GM18907 (cell line): ENCODE measurements around the gene CASK.

ENCODE experiments used
- ATAC-seq: cut with Tn5 transposase; IDR thresholded peaks from one replicate; pipeline ENCODE4 v1.9.1; 2021; ENCODE audit warnings: mild to moderate bottlenecking, moderate library complexity; ENCODE audit not compliant: unreplicated experiment

The CASK gene

DNA sequence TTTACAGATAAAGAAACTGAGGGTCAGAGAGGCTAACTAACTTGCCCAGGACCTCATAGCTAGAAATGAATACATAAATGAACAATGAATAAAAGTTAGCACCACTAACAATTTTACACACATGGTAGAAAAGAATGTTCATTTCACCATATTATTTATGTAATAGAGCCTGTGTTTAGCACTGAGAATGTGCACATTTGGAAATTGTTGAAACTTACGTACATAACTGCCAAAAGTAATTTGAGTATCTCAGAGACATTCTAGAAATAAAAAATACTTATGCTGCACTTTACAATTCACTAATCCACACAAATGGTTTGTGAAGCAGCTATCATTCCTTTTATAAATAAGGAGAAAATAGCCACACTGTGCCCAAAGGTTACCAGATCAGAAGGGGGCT lies 9.9 kb downstream of the CASK start:
- no peak for ATAC-seq

DNA sequence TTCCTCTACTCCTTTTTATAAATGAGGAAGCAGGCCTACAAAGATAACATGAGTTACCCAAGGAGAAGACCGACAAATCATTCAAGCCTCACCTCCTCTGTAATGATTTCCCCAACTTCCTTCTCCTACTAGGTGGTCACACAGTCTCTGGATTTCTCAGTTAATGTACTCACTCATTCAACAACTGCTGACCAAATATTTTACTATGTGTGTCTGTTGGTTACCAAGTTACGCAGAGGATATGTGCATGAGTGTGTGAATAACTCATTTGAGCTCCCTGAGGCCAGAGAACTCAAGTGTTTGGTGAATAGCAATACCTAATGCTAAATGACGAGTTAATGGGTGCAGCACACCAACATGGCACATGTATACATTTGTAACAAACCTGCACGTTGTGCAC lies 10.4 kb downstream of the CASK start:
- peak; percentile 54 for ATAC-seq

DNA sequence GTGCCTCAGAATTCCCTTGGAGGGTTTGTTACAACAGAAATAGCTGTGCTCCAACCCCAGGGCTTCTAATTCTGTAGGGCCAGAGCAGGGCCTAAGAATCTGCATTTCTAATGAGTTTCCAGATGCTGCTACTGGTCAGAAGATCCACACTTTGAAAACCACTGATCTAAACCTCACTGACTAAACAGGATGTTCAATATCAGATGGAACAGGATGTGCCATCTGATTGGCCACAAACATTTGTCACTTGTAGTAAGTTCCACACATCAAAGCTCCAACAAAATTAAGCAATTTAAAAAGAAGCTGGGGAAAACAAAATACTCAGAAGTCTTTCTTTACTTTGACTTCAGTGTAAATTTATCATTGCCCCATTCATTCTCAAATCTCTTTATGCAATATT lies 14.3 kb downstream of the CASK start:
- ATAC-seq, result no peak

DNA sequence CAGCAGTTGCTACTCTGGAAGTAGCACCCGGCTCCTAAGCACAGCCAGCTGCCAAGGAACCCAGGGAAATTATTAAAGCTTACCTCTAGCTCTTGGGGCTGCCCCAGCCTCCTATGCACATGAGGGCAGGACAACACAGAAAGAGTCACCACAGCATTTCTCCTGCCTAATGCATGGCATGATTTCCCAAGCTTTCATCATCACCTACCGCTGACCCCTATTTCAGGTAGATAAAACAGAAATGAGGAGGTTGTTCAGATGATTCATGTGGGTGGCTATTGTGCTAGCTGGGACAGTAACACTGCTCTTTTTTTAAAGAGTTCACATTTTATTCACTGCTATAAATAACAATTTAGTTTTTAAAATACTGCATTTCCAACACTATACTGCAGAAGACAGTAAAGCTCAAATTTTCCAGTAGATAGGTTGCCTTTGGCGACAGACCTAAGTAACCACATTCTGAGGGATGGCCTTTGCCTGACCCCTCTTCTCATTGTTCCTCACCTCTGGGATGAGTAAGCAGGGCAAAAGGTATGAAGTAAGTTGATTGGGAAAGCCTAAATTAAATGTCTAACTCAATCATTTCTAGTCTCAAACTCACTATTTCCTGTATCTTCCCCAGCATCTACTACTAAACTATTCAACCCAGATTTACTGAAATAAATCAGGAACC lies 16.7 kb downstream of the CASK start:
- ATAC-seq, result no peak

DNA sequence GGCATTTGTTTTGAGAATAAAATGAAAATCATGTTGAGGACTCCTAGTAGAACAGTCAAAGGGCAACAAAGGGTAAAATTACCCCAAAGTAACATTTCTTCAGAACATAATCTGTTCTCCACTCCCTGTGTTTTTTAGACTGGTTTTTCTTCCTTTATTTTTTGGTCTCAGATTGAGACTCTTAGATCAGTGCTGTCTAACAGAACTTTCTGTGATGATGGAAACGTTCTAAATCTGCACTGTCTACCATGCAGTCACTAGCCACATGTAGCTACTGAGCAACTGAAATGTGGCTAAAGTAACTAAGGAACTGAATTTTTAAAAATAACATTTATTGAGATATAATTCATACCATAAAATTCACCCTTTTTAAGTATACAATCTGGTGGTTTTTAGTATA lies 19.8 kb downstream of the CASK start:
- no peak for ATAC-seq

DNA sequence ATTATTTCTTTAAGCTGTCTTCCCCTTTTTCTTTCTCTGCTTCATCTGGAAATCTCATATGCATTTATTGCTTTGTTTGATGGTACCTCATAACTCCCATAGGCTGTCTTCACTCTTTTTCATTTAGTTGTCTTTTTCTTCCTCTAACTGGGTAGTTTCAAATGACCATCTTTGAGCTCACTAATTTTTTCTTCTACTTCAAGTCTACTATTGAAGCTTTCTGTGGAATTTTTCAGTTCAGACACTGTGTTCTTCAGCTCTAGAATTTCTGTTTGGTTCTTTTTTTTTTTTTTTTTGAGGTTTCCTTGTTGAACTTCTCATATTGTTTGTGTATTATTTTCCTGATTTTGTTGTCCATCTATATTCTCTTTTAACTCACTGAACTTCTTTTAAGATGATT lies 23.0 kb downstream of the CASK start:
- ATAC-seq, result no peak

DNA sequence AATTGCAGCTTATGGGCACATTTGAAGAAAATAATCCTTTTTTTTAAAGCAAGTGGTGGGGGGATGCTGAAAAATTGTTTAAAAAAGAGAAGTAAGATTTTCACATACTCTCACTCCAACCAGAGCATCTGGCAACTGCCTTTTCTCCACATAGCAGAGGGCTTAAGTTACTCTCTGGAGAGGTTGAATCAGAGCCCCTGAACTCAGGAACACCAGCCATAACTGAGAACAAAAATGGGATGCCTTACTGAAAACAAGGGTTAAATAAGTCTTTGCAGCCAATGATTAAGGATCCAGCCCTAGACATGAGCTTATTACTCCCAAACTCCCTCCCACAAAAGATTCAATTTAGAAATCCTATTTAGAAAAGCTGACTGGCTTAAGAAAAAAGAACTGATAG lies 27.5 kb downstream of the CASK start:
- ATAC-seq, result no peak

DNA sequence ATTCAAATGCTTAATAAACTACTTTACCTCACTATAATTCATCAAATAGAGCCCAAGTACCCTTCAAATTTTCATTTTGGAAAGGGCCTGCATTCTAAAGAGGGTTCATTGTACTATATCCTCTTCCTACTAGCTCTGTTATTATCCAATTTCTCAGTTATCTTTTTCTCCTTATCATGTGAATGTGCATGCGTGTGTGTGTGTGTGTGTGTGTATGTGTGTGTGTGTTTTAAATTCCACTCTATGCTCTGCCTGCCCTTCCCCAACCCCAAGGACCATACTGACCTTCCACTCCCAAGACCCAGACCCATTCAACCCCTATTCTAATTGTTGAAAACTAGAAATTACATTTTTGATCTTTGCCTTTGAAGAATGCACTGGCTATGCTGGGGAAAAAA lies 33.3 kb downstream of the CASK start:
- ATAC-seq, result no peak

DNA sequence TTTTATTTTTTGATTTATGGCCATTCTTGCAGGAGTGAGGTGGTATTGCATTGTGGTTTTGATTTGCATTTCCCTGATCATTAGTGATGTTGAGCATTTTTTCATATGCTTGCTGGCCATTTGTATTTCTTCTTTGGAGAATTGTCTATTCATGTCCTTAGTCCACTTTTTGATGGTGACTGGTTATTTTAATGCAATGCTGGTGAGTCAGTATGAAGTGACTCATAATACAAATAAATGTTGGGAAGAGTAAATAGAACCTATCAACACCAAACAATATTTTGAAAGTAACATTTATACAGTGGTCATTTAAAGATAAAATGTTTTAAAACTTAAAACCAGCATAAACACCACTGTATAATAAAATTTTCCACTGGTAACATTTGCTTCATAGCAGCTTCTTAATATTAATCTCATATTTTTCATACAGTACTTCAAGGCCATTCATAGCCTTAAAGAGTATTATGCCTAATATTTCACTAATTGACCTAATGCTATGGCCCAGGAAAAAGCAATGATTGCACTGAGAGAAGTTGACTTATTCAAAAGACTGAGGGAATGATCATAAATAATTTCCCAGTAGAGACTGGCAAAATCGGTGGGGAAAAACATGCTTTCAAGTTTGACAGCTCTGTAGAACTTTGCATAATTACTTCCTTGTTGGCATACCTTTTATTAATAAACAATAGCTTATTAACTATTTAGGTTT lies 33.9 kb downstream of the CASK start:
- no peak for ATAC-seq

DNA sequence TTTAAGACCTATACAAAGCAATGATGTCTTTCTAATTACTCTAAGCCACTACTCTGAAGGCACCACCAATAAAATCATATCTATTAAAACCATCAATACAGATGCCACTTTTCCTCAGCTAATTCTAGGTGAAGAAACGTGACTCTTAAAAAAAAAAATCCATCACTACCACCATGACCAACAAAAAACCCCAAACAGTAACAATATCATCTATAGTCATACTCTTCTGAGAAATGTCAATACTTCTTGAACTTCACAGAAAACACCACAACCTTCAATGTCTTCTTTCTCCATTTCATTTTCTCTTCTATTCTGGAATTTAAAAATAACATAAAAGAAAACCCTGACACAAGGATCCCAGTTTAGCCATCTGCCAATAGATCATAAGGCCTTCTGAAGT lies 35.7 kb downstream of the CASK start:
- ATAC-seq, result no peak

DNA sequence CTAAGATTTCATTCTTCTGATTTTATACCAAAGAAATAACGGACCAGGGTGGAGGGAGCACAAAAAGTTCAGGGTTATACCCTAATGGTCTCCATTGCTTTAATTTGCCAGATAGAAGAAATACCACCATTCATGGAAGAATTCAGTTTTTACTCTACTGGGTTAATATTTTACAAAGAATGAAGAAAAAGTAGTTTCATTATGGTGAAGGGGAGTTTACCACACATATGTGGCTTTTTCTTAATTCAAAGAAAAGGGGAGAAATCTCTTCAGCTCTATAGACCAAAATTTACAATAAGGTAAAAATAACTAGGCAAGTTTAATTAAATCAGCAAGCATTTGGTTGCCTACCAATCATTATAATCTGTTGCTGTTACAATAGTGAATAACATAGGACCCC lies 37.6 kb downstream of the CASK start:
- ATAC-seq, result no peak

DNA sequence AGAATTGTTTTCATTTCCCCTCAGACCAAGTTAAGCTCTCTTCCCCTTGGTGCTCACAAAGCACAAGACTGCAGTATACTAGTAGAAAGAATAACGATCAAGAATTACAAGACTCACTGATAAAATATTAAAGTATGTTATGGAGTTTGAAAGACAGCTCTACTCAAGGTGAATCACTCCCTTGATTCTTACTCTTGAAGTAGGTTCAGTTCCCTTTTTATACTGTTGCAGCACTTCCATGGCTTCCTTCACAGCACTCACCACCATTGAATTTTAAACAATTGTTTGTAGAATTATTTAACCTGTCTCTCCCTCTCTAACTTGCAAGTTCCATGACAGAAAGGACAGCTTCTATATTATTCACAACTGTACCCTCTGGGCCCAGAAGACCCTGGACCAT lies 42.2 kb downstream of the CASK start:
- ATAC-seq, result no peak

DNA sequence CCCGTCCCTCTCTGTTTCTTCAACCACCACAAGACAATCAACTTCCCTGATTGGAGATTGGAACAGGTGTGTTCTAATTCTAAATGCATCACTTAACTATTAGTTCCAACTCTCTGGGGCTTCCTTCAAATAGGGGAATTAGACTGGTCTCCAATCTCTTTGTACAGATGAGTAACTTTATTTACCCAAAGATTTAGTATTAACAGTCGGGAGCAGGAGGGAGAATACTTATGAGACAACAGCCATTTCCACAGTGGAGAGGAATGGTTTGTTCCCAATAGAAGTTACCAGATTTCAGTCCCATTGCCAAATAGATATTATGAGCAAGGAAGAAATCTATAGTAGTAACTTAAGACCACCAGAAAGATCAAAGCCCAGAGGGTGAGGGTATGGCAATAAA lies 46.2 kb downstream of the CASK start:
- no peak for ATAC-seq

DNA sequence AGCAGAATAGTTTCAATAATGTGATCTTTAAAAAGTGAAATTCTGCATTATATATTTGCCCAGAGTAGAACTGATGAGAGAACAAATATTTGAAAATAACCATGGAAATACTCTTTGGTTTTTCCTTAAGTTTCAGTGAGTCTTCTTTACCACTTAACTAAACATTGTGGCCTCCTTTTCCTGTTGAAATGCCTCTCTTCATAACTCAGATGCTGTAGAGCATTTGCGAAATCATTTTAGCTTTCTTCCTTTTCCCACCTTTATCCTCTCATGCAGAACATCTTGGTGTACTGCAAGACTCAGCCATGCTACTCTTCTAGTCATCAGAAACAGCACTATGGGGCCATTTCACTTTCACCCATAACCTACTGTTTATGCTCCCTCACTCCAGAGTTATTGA lies 48.2 kb downstream of the CASK start:
- no peak for ATAC-seq

DNA sequence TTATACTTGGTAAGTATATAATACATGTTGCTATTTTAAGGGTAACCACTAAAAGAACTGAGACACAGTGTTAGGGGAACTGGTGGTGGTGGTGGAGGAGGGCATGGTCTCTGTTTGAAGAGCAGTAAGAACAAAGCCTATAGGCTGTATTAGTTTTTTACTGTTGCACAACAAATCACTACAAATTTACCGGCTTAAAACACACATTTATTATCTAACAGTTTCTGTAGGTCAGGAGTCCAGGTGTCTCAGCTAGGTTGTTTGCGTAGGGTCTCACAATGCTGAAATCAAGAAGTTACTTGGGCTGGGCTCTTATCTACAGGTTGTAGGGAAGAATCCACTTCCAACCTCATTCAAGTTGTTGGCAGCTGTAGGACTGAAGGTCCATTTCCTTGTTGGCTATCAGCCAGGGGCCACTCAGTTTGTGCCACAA lies 52.6 kb downstream of the CASK start:
- ATAC-seq, result no peak

DNA sequence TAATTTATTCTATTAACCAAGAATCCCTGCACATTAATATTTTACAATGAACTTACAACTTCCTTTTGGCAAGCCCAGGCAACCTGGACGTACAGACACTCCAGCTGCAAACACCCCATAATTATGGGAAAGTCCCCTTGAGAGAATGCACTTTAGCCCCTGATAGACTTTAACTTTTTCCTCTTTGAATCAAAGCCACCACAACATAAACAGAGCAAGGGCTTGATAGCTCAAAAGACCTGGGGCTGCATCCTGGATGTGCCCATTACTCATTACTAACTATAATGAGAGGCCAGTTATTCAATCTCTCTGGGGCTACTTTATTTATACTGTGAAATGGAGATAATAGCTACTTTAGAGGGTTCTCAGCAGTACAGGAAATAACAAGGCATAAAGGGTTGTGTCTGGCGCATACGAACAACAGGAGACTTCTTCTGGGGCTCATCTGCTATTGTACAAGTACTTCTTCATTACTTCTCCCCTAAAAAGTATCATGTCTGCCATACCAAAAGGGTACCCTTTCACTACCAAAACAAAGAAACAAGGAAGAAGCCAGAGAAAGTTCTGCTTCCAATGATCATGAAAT lies 54.9 kb downstream of the CASK start:
- no peak for ATAC-seq

DNA sequence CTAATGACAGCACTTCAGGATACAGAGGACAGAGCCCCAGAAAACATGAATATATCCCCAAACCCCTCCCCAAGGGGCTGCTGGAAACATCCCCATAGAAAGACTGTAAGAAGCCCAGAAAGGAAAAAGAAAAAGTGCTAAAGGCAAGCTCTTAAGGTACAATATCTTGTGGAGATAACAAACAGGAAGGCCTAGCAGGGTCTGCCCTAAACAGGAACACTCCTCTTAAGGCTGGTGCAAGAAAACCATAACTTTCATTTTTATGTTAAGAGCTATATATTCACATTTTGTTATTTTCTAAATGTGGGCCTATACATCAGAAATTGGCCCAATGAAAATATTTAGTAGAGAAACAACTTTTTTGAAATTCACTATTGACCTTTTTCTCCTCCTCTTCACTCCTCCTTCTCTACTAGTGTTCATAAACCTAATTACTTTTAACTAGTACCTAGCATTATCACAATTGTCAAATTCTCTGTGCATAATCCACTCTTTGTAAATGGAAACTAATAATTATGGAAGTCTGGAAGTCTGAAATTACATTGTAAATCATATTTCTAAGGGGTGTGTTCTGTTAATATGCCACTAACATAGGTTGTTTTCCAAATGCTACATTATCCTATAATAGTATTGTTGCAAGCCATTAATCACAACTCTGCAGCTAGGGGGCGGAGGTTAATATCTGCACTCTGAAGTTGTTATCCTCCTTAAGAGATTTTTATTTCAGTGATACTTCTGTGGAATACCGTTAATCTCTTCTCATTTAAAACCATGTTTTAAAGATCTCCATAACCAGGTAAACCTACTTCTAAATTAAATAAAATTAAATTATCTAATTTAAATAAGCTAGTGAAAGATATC lies 59.8 kb downstream of the CASK start:
- no peak for ATAC-seq

DNA sequence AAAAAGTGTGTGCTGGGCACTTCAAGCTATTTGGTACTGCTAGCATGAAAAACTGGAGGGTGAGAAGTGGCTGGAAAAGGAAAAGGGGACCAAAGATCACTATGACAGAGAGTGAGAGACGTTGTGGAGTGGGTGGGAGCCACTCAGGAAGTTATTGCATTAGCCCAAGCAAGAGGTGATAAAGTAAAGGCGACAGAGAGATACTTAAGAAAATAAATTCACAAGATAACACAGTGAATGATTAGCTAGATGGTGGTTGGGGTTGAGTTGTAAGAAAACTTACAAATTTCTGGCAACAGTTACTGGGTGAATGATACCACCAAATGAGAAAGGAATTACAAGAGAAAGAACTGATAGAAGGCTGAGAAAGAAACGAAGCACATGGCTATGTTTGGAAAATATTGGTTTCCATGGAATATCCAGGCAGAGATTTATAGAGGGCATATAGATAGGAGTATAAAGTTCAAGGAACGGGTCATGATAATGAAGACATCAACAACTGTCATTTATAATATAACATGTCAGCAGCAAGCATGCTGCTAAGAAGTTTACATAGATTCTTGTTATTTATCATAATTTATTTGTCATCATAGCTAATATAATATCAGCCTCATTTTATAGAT lies 60.7 kb downstream of the CASK start:
- no peak for ATAC-seq

DNA sequence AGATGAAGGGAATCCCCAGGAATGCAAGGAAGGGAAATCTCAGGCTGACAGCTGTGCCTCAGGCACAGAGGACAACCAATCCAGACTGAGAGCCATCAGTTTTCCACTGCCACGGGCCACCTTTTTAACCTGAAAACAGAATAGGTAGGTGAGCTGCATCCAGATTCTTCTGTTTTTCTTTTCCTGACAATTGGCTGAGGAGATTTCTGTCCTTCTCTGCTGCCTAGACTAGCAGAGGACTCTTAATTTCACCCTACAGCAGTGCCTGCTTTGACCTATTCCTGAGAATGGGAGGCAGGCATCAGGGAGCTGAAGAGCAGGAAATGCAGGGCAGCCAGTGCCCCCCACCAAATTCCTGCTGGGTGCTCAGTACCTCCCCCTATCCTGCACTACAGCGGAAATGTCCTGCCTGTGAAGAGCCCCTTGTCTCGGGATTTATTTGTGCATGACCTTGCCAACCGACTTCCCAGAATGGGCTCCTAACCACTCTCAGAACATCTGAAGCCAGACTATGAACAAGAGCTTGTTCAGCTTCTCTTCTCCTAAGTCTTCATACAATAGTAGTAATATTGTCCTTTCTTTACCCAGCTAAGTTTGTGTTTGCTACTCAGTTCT lies 65.1 kb downstream of the CASK start:
- ATAC-seq, result no peak

DNA sequence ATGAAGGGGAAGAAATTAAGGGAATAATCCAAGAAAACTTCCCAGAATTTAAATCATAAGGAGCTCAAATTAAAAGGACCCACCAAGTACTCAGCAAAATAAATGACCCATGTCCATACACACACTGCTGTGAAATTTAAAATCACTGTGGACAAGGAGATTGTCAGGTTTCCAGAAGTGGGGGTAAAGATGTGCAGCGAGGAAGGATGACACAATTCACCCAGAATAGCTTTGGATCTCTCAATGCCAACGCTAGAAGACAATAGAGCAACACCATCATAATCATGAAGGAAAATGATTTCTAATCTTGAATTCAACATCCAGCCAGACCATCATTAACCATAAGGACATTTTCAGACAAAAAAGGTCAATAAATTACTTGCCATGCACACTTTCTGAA lies 65.7 kb downstream of the CASK start:
- ATAC-seq, result no peak

DNA sequence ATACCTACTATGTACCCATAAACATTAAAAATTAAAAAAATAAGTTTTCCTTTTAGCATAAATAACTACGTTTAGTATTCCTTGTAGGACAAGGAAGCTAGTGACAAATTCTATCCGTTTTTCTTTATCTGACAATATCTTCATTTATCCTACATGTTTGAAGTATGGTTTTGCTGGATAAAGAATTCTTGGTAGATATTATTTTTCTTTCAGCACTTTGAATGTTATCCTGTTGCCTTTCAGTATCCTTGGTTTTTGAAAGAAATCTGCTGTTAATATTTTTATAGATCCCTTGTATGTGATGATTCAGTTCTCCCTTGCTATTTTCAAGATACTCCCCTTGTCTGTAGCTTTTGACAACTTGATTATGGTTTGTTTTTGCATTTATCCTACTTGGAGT lies 76.6 kb downstream of the CASK start:
- ATAC-seq, result no peak
